ENCODE measurements around the gene FGD5. TPM values are rescaled to one million over a fixed set of nuclear protein-coding genes. Genes with fewer than 3 reads are reported as not detected.
A peak's percentile ranks its signal among the peaks of the same experiment; 100 is the strongest.

The FGD5 gene
- total and polyA plus RNA-seq, 4 experiments from 2014 or later = 0.06 TPM; not detected in 3

DNA sequence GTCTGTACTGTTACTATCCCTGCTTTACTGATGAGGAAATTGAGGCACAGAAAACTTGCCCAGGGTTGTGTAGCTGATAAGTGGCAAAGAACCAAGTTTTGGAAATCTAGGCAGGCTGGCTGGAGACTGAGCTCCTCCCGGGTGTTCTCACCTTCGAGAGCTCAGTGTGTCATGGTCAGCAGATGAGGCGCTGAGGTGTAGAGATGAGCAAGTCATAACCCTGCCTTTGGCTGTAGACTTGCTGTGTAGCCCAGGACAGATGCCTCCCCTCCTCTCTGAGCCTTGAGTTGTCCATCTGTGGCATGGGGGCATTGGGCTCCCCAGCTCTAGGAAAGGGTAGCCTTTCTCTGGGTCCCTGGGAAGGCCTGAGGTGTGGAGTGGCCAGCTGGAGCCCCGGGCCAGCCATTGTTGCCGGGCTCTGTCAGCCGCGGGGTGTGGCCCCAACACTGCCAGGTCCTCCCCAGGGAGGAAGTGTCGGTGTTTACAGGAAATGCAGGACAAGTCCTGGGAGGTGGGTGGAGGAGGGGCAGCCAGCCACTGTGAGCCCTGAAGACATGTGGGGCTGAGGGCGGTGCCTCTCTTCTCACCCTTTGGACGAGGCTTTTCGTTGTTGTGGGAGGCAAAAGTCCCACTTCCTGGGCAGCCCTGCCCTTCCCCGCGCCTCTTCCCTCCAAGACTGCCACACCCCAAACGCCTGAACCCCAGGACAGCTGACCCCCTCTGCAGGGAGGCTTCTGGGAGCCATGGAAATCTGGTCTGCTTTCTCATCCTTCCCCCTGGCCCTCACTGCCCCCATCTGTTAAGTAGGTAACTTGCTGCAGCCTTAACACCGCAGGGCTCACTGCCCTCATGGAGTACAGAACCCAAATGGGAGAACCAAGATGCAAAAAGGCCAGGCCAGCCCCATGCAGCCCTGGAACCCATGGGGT, 29.1 kb downstream of the FGD5 start:
- POLR2A ChIA-PET (ENCODE audit: partially characterized antibody) = interaction anchor here (0.7 kb wide), 1 partner anchor 38 kb away, joined by 3 read pairs; no protein-coding TSS in a partner anchor
- Mint-ChIP-seq H3K4me3 (peak overlapping the region in 1 of 8 donors; percentile 24), H3K36me3 (no peaks in the 10 kb centered on the region), H3K27me3 (peaks cover 2 to 5% of the 10 kb centered on the region in 2 donors), H3K27ac (peak overlapping the region in 3 of 7 donors; percentile 12 to 47 (median 36)), H3K4me1 (peaks cover 7 to 28% (median 20%) of the 10 kb centered on the region in 4 donors), H3K9me3 (peaks cover 0 to 3% (median 0%) of the 10 kb centered on the region in 8 donors)
- intact Hi-C loops (cut with micrococcal nuclease) = no loop called here
- H3K4me1 ChIP-seq (ENCODE audit: insufficient read depth, low read length) = peaks cover 14% of the 10 kb centered on the region
- H3K27ac ChIP-seq (ENCODE audit: low read depth, low read length) = no peak overlapping the region
- no peaks in the 10 kb centered on the region for H3K36me3 ChIP-seq (ENCODE audit: insufficient read depth, low read length)
- no peaks in the 10 kb centered on the region for H3K27me3 ChIP-seq (ENCODE audit: insufficient read depth, low read length)
- CTCF ChIA-PET (ENCODE audit: partially characterized antibody) = interaction anchor here (1.0 to 2.0 kb wide), 4 partner anchors 13 to 196 kb away, joined by 3 to 6 read pairs (median 3); partner anchors contain the start of gene CCDC174
- no peaks in the 10 kb centered on the region for H3K9me3 ChIP-seq (ENCODE audit: control insufficient read depth in 1 of 2, low read length in 2 of 2)
- no peak overlapping the region for H3K4me3 ChIP-seq (ENCODE audit: low read length in 2 of 2)
- no peak for DNase-seq

GRCh38 chr3:14848906-14849305, 30.1 kb downstream of the FGD5 start:
- ChIA-PET POLR2A (ENCODE audit: partially characterized antibody) (no interaction called here), CTCF (ENCODE audit: partially characterized antibody) (no interaction called here)
- DNase-seq = no peak
- H3K4me3 ChIP-seq (ENCODE audit: low read length in 2 of 2) = no peak overlapping the region
- H3K9me3 ChIP-seq (ENCODE audit: control insufficient read depth in 1 of 2, low read length in 2 of 2) = no peaks in the 10 kb centered on the region
- no peak overlapping the region for H3K27ac ChIP-seq (ENCODE audit: low read depth, low read length)
- H3K27me3 Mint-ChIP-seq = peaks cover 2 to 5% of the 10 kb centered on the region in 2 donors
- H3K36me3 ChIP-seq (ENCODE audit: insufficient read depth, low read length) = no peaks in the 10 kb centered on the region
- no peak overlapping the region for H3K27ac Mint-ChIP-seq
- peaks cover 0 to 3% (median 0%) of the 10 kb centered on the region in 8 donors for H3K9me3 Mint-ChIP-seq
- peaks cover 7 to 28% (median 20%) of the 10 kb centered on the region in 4 donors for H3K4me1 Mint-ChIP-seq
- peaks cover 14% of the 10 kb centered on the region for H3K4me1 ChIP-seq (ENCODE audit: insufficient read depth, low read length)
- no peak overlapping the region for H3K4me3 Mint-ChIP-seq
- intact Hi-C loops (cut with micrococcal nuclease) = no loop called here
- H3K27me3 ChIP-seq (ENCODE audit: insufficient read depth, low read length) = no peaks in the 10 kb centered on the region
- no peaks in the 10 kb centered on the region for H3K36me3 Mint-ChIP-seq

GRCh38 chr3:14849638-14850230, 31.0 kb downstream of the FGD5 start:
- intact Hi-C loops (cut with micrococcal nuclease) = no loop called here
- Mint-ChIP-seq H3K27ac (peak overlapping the region in 1 of 7 donors; percentile 29), H3K4me3 (no peak overlapping the region), H3K27me3 (peaks cover 2 to 5% of the 10 kb centered on the region in 2 donors), H3K9me3 (peaks cover 0 to 3% (median 0%) of the 10 kb centered on the region in 8 donors), H3K4me1 (peaks cover 7 to 28% (median 20%) of the 10 kb centered on the region in 4 donors), H3K36me3 (no peaks in the 10 kb centered on the region)
- CTCF ChIA-PET (ENCODE audit: partially characterized antibody) = interaction anchor here (0.8 to 0.9 kb wide), 2 partner anchors 33 to 71 kb away, joined by 3 read pairs; no protein-coding TSS in a partner anchor
- Histone ChIP-seq H3K27me3 (ENCODE audit: insufficient read depth, low read length) (no peaks in the 10 kb centered on the region), H3K9me3 (ENCODE audit: control insufficient read depth in 1 of 2, low read length in 2 of 2) (no peaks in the 10 kb centered on the region), H3K27ac (ENCODE audit: low read depth, low read length) (no peak overlapping the region), H3K36me3 (ENCODE audit: insufficient read depth, low read length) (no peaks in the 10 kb centered on the region), H3K4me3 (ENCODE audit: low read length in 2 of 2) (no peak overlapping the region), H3K4me1 (ENCODE audit: insufficient read depth, low read length) (peaks cover 14% of the 10 kb centered on the region)
- DNase-seq = no peak
- POLR2A ChIA-PET (ENCODE audit: partially characterized antibody) = no interaction called here

DNA sequence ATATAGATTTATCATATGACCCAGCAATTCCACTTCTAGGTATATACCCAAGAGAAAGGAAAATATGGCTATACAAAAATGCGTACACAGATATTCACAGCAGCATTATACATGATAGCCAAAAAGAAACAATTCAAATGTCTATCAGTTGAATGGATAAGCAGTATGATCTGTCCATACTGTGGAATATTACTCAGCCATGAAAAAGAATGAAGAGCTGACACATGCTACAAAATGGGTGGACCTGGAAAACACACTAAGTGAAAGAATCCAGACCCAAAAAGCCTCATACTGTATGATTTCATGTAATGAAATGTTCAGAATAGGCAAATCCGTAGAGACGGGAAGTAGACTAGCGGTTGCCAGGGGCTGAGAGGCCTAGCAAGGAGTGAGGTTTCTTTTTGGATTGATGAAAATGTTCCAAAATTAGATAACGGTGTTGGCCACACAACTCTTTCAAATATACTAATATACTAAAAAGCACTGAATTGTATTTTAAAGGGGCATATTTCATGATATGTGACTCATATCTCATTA, 33.4 kb downstream of the FGD5 start:
- Histone ChIP-seq H3K36me3 (ENCODE audit: insufficient read depth, low read length) (no peaks in the 10 kb centered on the region), H3K27ac (ENCODE audit: low read depth, low read length) (no peak overlapping the region), H3K4me1 (ENCODE audit: insufficient read depth, low read length) (peaks cover 14% of the 10 kb centered on the region), H3K9me3 (ENCODE audit: control insufficient read depth in 1 of 2, low read length in 2 of 2) (no peaks in the 10 kb centered on the region), H3K4me3 (ENCODE audit: low read length in 2 of 2) (no peak overlapping the region), H3K27me3 (ENCODE audit: insufficient read depth, low read length) (no peaks in the 10 kb centered on the region)
- H3K4me1 Mint-ChIP-seq = peaks cover 7 to 21% (median 15%) of the 10 kb centered on the region in 4 donors
- no peak overlapping the region for H3K4me3 Mint-ChIP-seq
- no peaks in the 10 kb centered on the region for H3K36me3 Mint-ChIP-seq
- POLR2A ChIA-PET (ENCODE audit: partially characterized antibody) = no interaction called here
- no peak for DNase-seq
- no peak overlapping the region for H3K27ac Mint-ChIP-seq
- intact Hi-C loops (cut with micrococcal nuclease) = no loop called here
- CTCF ChIA-PET (ENCODE audit: partially characterized antibody) = no interaction called here
- peaks cover 7 to 8% of the 10 kb centered on the region in 2 donors for H3K27me3 Mint-ChIP-seq
- H3K9me3 Mint-ChIP-seq = peaks cover 0 to 10% (median 0%) of the 10 kb centered on the region in 8 donors

DNA sequence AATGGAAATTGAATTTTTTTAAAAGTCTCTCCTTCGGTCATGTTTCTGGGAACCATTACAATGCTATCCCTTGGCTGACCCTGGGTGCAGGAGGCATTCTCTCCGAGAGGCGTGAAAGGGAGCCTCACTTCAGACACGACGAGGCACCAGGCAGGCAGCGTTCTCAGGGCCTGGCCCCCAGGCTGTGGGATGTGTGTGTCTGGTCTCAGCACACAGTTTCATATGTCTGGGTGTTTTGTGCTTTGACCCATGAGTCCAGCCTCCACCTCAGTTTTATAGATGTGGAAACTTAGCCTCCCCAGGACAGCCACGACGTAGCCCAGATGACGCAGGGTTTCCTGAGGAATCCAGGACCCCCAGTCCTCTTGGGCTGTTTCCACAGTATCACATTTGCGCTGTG, 34.0 kb downstream of the FGD5 start:
- ChIA-PET CTCF (ENCODE audit: partially characterized antibody) (interaction anchor here (0.7 kb wide), 1 partner anchor 1079 kb away, joined by 4 read pairs; no protein-coding TSS in a partner anchor), POLR2A (ENCODE audit: partially characterized antibody) (no interaction called here)
- H3K27me3 ChIP-seq (ENCODE audit: insufficient read depth, low read length) = no peaks in the 10 kb centered on the region
- H3K4me3 ChIP-seq (ENCODE audit: low read length in 2 of 2) = no peak overlapping the region
- no peak for DNase-seq
- Mint-ChIP-seq H3K4me1 (peaks cover 3 to 16% (median 11%) of the 10 kb centered on the region in 4 donors), H3K27me3 (peaks cover 7 to 8% of the 10 kb centered on the region in 2 donors), H3K4me3 (no peak overlapping the region), H3K9me3 (peaks cover 0 to 10% (median 0%) of the 10 kb centered on the region in 8 donors), H3K36me3 (no peaks in the 10 kb centered on the region), H3K27ac (no peak overlapping the region)
- no peaks in the 10 kb centered on the region for H3K36me3 ChIP-seq (ENCODE audit: insufficient read depth, low read length)
- H3K4me1 ChIP-seq (ENCODE audit: insufficient read depth, low read length) = peaks cover 11% of the 10 kb centered on the region
- intact Hi-C loops (cut with micrococcal nuclease) = no loop called here
- H3K27ac ChIP-seq (ENCODE audit: low read depth, low read length) = no peak overlapping the region
- H3K9me3 ChIP-seq (ENCODE audit: control insufficient read depth in 1 of 2, low read length in 2 of 2) = no peaks in the 10 kb centered on the region

GRCh38 chr3:14853271-14853951, 34.6 kb downstream of the FGD5 start:
- peaks cover 0 to 9% (median 4%) of the 10 kb centered on the region in 4 donors for H3K4me1 Mint-ChIP-seq
- H3K4me3 Mint-ChIP-seq = no peak overlapping the region
- ChIA-PET POLR2A (ENCODE audit: partially characterized antibody) (no interaction called here), CTCF (ENCODE audit: partially characterized antibody) (interaction anchor here (0.7 to 1.8 kb wide), 2 partner anchors 68 to 1080 kb away, joined by 4 to 6 read pairs; no protein-coding TSS in a partner anchor)
- Histone ChIP-seq H3K4me3 (ENCODE audit: low read length in 2 of 2) (no peak overlapping the region), H3K4me1 (ENCODE audit: insufficient read depth, low read length) (peaks cover 4% of the 10 kb centered on the region), H3K9me3 (ENCODE audit: control insufficient read depth in 1 of 2, low read length in 2 of 2) (no peaks in the 10 kb centered on the region), H3K27me3 (ENCODE audit: insufficient read depth, low read length) (no peaks in the 10 kb centered on the region), H3K36me3 (ENCODE audit: insufficient read depth, low read length) (no peaks in the 10 kb centered on the region), H3K27ac (ENCODE audit: low read depth, low read length) (no peak overlapping the region)
- DNase-seq = no peak
- intact Hi-C loops (cut with micrococcal nuclease) = no loop called here
- H3K9me3 Mint-ChIP-seq = peaks cover 0 to 10% (median 0%) of the 10 kb centered on the region in 8 donors
- no peaks in the 10 kb centered on the region for H3K36me3 Mint-ChIP-seq
- peaks cover 9 to 11% of the 10 kb centered on the region in 2 donors for H3K27me3 Mint-ChIP-seq
- no peak overlapping the region for H3K27ac Mint-ChIP-seq
